Activated CD8-positive, alpha-beta memory T cell treated with anti-CD3 and anti-CD28 coated beads for 36 hours (primary cell): ENCODE results near the gene BIRC3. TPM values are rescaled to one million over a fixed set of nuclear protein-coding genes. Genes with fewer than 3 reads are reported as not detected.
"Not testable (repeated sequence)": the region's sequence is repeated elsewhere in the genome, so short reads cannot be mapped to it uniquely, and the experiment has no call there.

Source experiments
- CTCF ChIA-PET: fragments of 350-600 bp; sonication (Branson Sonifier 250); formaldehyde crosslinking; loops from one replicate; lab custom pipeline; 2021; ENCODE audit warnings: antibody characterized with exemption; lab: Charles Lee
- POLR2A ChIA-PET: fragments of 350-600 bp; sonication (Branson Sonifier 250); formaldehyde crosslinking; loops from one replicate; lab custom pipeline; 2021; ENCODE audit warnings: antibody characterized with exemption; lab: Charles Lee
- total RNA-seq, 2 experiments: library from RNA; stranded (reverse); gene quantifications; one replicate each; pipeline ENCODE4 v1.2.3, GENCODE V29; 2021

BIRC3 gene
- total RNA-seq, 2 experiments from 2014 or later: 171 to 177 TPM

- ChIA-PET CTCF (interaction anchor here (0.6 to 1.6 kb wide), 2 partner anchors 22 to 41 kb away, joined by 3 to 4 read pairs; no protein-coding TSS in a partner anchor), POLR2A (interaction anchor here (0.6 to 0.7 kb wide), 3 partner anchors 29 to 102 kb away, joined by 3 to 4 read pairs (median 3); no protein-coding TSS in a partner anchor)
These were observed 29.6 kb downstream of the BIRC3 start, which contains the start of gene BIRC2 for GRCh38 chr11:102346748-102347461. Gene BIRC2, plus strand, starts transcription at chr11:102347214. Its CDS starts 2,641 bp downstream, at chr11:102349855.

GRCh38 chr11:102347462-102348370, 30.4 kb downstream of the BIRC3 start:
- ChIA-PET CTCF (interaction anchor here (0.6 to 1.6 kb wide), 2 partner anchors 21 to 42 kb away, joined by 3 to 4 read pairs; no protein-coding TSS in a partner anchor), POLR2A (interaction anchor here (0.6 kb wide), 1 partner anchor 28 kb away, joined by 4 read pairs; no protein-coding TSS in a partner anchor)

GRCh38 chr11:102357116-102357515, 39.8 kb downstream of the BIRC3 start:
- POLR2A ChIA-PET: no interaction called here

DNA sequence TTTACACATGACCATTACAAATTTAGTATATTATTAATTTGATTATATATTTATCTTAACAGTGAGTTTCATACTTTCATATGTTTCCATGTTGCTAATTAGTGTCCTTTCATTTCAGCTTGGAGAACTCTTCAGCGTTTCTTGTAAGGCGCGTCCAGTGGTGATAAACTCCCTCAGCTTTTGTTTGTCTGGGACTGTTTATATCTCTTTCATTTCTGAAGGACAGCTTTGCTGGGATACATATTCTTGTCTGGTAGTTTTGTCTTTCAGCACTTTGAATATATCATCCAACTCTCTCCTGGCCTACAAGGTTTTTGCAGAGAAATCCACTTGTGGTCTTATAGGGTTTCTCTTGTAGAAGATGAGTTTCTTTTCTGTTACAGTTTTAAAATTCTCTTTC, 42.1 kb downstream of the BIRC3 start:
- ChIA-PET POLR2A (no interaction called here), CTCF (no interaction called here)

More at GRCh38 chr11:102357116-102357515, 39.8 kb downstream of the BIRC3 start:
- CTCF ChIA-PET: no interaction called here

GRCh38 chr11:102360681-102361080, 43.4 kb downstream of the BIRC3 start:
- ChIA-PET POLR2A (interaction anchor here (0.7 kb wide), 1 partner anchor 63 kb away, joined by 8 read pairs; no protein-coding TSS in a partner anchor), CTCF (interaction anchor here (0.6 to 1.2 kb wide), 3 partner anchors 31 to 202 kb away, joined by 3 read pairs; no protein-coding TSS in a partner anchor)

DNA sequence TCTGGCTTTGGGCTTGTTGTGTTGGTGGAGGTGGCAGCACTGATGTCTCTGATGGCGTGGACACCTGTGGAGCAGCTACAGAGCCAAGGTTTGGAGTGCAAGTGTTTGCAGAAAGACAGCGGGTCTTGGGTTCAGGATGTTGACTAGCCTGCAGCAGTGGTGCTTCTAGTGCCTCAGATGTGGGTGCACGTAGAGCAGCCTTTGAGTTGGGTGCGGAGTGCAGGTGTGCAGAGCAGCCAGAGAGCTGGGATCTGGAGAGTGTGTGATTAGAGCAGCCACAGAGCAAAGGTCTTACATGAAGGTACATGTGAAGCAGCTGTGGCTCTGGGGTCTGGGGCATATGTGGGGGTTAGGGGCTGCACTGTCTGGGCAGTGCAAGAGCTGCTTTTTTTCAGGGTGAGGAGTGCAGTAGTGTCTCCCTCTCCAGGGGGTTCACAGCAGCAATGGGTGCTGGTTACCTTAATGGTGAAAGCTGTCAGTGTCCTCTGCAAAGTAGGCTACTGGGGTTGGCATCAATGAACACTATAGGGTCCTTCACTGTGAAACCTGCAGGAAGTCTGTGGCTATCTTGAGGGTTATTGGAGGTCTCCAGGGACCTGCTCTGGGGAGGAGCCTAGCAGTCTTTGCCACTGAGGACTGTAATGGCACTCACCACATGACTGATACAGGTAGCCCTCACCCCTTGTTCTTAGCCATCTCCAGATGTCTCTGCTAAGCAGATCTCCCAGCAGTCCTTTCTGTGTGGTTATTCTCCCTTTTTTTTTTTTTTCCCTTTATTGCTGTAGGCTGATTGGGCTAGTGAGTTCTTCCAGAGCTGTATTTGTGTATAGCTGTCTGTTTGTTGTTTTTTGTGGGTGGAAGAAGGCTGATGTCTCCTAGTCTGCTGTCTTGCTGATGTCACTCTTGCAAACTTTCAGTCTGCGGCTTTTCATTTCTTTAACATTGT, 44.1 kb downstream of the BIRC3 start:
- POLR2A ChIA-PET: interaction anchor here (0.6 kb wide), 1 partner anchor 61 kb away, joined by 3 read pairs; no protein-coding TSS in a partner anchor
- CTCF ChIA-PET: interaction anchor here (0.6 to 1.2 kb wide), 2 partner anchors 30 to 93 kb away, joined by 3 read pairs; no protein-coding TSS in a partner anchor

- ChIA-PET POLR2A (no interaction called here), CTCF (interaction anchor here (1.0 kb wide), 1 partner anchor 9 kb away, joined by 3 read pairs; no protein-coding TSS in a partner anchor)
These were observed 47.7 kb downstream of the BIRC3 start for GRCh38 chr11:102364991-102365390.

GRCh38 chr11:102367364-102367763, 50.1 kb downstream of the BIRC3 start:
- ChIA-PET CTCF (interaction anchor here (1.0 to 1.5 kb wide), 6 partner anchors 17 to 152 kb away, joined by 3 to 4 read pairs (median 3); no protein-coding TSS in a partner anchor), POLR2A (no interaction called here)

GRCh38 chr11:102368472-102368871, 51.2 kb downstream of the BIRC3 start:
- ChIA-PET CTCF (interaction anchor here (0.6 to 1.3 kb wide), 5 partner anchors 17 to 151 kb away, joined by 3 to 4 read pairs (median 3); no protein-coding TSS in a partner anchor), POLR2A (no interaction called here)

DNA sequence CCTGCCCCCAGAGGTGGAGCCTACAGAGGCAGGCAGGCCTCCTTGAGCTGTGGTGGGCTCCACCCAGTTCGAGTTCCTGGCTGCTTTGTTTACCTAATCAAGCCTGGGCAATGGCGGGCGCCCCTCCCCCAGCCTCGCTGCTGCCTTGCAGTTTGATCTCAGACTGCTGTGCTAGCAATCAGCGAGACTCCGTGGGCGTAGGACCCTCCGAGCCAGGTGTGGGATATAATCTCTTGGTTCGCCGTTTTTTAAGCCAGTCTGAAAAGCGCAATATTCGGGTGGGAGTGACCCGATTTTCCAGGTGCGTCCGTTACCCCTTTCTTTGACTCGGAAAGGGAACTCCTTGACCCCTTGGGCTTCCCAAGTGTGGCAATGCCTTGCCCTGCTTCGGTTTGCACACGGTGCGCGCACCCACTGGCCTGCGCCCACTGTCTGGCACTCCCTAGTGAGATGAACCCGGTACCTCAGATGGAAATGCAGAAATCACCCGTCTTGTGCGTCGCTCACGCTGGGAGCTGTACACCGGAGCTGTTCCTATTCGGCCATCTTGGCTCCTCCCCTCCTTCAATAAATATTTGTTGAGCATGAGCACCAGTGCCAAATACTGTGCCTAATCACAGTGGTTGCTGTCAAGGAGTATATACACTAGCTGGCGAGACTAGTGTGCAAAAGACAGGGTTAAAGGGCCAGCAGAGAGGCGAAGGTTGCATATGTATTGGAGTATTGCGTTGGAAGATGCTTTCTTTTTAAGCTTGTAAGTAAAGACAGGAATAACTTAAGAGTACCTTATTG, 57.5 kb downstream of the BIRC3 start:
- CTCF ChIA-PET: interaction anchor here (1.0 kb wide), 1 partner anchor 238 kb away, joined by 3 read pairs; no protein-coding TSS in a partner anchor
- POLR2A ChIA-PET: not testable (repeated sequence)

DNA sequence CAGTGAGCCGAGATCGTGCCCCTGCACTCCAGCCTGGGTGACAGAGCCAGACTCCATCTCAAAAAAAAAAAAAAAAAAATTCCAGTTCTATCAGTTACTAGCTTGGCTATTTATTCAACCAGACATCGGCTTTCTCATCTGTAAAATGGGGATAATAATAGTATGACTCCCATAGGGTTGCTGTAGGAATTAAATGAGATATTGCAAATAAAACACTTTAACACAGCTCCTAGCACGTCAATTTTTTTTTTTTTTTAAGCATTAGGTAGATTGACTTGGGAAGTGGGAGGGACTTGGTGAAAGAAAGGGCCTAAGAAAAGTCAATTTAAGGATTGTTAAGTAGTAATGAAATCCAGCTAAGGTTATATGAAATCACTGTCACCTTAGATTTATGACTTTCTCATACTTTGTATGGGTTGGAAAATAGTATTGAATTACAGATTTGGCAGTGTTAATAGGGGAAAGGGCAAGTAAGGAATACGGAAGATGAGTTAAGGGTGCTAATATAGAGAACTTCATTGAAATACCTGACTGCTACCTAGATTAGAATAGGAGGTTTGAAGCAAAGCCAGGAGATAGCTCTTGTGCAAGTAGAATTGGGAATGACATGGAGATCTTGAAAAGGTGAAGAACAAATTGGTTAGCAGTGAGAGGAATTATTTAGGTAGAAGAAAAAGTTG, 58.6 kb downstream of the BIRC3 start:
- POLR2A ChIA-PET: interaction anchor here (0.6 kb wide), 2 partner anchors 20 to 29 kb away, joined by 4 to 8 read pairs; partner anchors contain the start of gene BIRC2

GRCh38 chr11:102377891-102378290, 60.6 kb downstream of the BIRC3 start:
- ChIA-PET POLR2A (no interaction called here), CTCF (no interaction called here)

More for the DNA sequence above, 58.6 kb downstream of the BIRC3 start:
- CTCF ChIA-PET: interaction anchor here (0.7 to 1.0 kb wide), 2 partner anchors 23 to 237 kb away, joined by 3 read pairs; no protein-coding TSS in a partner anchor

- POLR2A ChIA-PET: no interaction called here
- CTCF ChIA-PET: no interaction called here
These were observed 61.5 kb downstream of the BIRC3 start for GRCh38 chr11:102378818-102379217.

- ChIA-PET CTCF (no interaction called here), POLR2A (no interaction called here)
These were observed 65.1 kb downstream of the BIRC3 start for GRCh38 chr11:102382384-102382783.

GRCh38 chr11:102383839-102384238, 66.6 kb downstream of the BIRC3 start:
- CTCF ChIA-PET: no interaction called here
- POLR2A ChIA-PET: no interaction called here

DNA sequence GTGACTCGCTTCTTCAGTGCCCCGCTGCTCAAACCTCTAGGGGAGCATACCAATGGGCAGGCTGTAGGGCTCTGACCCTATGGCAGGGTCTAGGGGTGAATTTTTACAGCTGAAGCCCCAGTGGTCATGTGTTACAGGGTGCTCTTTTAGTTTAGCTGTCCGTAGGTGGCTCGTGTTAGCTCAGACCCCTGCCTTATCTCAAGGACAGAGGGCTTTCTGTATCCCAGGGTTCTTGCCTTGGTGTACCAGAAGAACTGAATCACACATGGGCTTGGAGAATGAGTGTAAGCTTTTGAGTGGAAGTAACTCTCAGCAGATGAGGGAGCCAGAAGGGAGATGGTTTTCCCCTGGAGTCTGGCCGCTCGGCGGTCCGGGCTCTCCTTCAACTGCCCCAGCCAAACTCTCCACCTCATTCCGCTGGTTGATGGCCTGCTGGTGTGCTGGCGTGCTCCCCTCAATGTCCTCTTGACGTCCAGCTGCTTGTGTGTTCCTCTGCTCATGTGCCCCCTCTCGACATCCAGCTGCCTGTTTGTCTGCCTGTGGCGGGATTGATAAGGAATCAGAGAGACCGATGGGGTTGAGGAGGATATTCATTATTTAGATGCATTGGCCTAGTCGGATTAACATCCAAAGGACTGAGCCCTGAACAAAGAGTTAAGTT, 67.3 kb downstream of the BIRC3 start:
- POLR2A ChIA-PET: no interaction called here
- CTCF ChIA-PET: interaction anchor here (0.6 kb wide), 1 partner anchor 208 kb away, joined by 3 read pairs; no protein-coding TSS in a partner anchor
